ENCODE data around the gene STAU1. TPM values are rescaled to one million over a fixed set of nuclear protein-coding genes. Genes with fewer than 3 reads are reported as not detected.
"Not testable (repeated sequence)": the region's sequence is repeated elsewhere in the genome, so short reads cannot be mapped to it uniquely, and the experiment has no call there.

STAU1 gene
- total RNA-seq, 2 experiments from 2014 or later = 50.6 to 54.4 TPM

- DNase-seq = no peak
- Mint-ChIP-seq H3K4me3 (no peak overlapping the region), H3K4me1 (ENCODE audit: low read depth) (peaks cover 7% of the 10 kb centered on the region), H3K27ac (no peak overlapping the region), H3K9me3 (no peaks in the 10 kb centered on the region), H3K36me3 (ENCODE audit: low read depth) (peaks cover 9% of the 10 kb centered on the region), H3K27me3 (ENCODE audit: low read depth) (no peaks in the 10 kb centered on the region)
- intact Hi-C loops (cut with micrococcal nuclease) = no loop called here
- CTCF ChIA-PET = interaction anchor here (0.7 to 4.3 kb wide), 5 partner anchors 27 to 161 kb away, joined by 3 to 37 read pairs (median 4); partner anchors contain the start of gene DDX27
Observed at GRCh38 chr20:49136817-49137571, 51.1 kb downstream of the STAU1 start.

GRCh38 chr20:49134797-49135196 lies 53.3 kb downstream of the STAU1 start:
- H3K27me3 Mint-ChIP-seq (ENCODE audit: low read depth); H3K4me1 Mint-ChIP-seq (ENCODE audit: low read depth); H3K4me3 Mint-ChIP-seq; H3K9me3 Mint-ChIP-seq; DNase-seq: not testable (repeated sequence)
- intact Hi-C loops (cut with micrococcal nuclease) = loop anchor here (5.0 kb wide), 1 partner anchor 188 kb away; no protein-coding TSS in a partner anchor
- peaks cover 17% of the 10 kb centered on the region for H3K36me3 Mint-ChIP-seq (ENCODE audit: low read depth)
- CTCF ChIA-PET = interaction anchor here (0.6 to 7.4 kb wide), 6 partner anchors 15 to 109 kb away, joined by 3 to 114 read pairs (median 10); partner anchors contain the start of genes DDX27 and STAU1
- H3K27ac Mint-ChIP-seq = peak overlapping the region; percentile 38

- no peak overlapping the region for H3K4me3 Mint-ChIP-seq
- CTCF ChIA-PET = interaction anchor here (0.6 to 7.4 kb wide), 19 partner anchors 9 to 111 kb away, joined by 3 to 114 read pairs (median 4); partner anchors contain the start of genes DDX27 and STAU1
- no peaks in the 10 kb centered on the region for H3K27me3 Mint-ChIP-seq (ENCODE audit: low read depth)
- H3K4me1 Mint-ChIP-seq (ENCODE audit: low read depth) = peaks cover 3% of the 10 kb centered on the region
- intact Hi-C loops (cut with micrococcal nuclease) = loop anchor here (1.0 to 5.0 kb wide), 4 partner anchors 53 to 189 kb away; no protein-coding TSS in a partner anchor
- DNase-seq = no peak
- no peaks in the 10 kb centered on the region for H3K9me3 Mint-ChIP-seq
- peak overlapping the region; percentile 67 for H3K27ac Mint-ChIP-seq
- peaks cover 17% of the 10 kb centered on the region for H3K36me3 Mint-ChIP-seq (ENCODE audit: low read depth)
Observed at GRCh38 chr20:49133571-49133970, 54.6 kb downstream of the STAU1 start.

- CTCF ChIA-PET = interaction anchor here (0.6 to 7.4 kb wide), 36 partner anchors 8 to 117 kb away, joined by 3 to 114 read pairs (median 4); partner anchors contain the start of genes DDX27 and STAU1
- no peak overlapping the region for H3K27ac Mint-ChIP-seq
- H3K27me3 Mint-ChIP-seq (ENCODE audit: low read depth) = no peaks in the 10 kb centered on the region
- no peaks in the 10 kb centered on the region for H3K9me3 Mint-ChIP-seq
- intact Hi-C loops (cut with micrococcal nuclease) = loop anchor here (1.0 to 5.0 kb wide), 4 partner anchors 53 to 189 kb away; no protein-coding TSS in a partner anchor
- peaks cover 3% of the 10 kb centered on the region for H3K4me1 Mint-ChIP-seq (ENCODE audit: low read depth)
- no peak overlapping the region for H3K4me3 Mint-ChIP-seq
- H3K36me3 Mint-ChIP-seq (ENCODE audit: low read depth) = peaks cover 17% of the 10 kb centered on the region
- peak; percentile 11 for DNase-seq
Observed at GRCh38 chr20:49132995-49133478, 55.1 kb downstream of the STAU1 start.

GRCh38 chr20:49123982-49124381 lies 64.2 kb downstream of the STAU1 start:
- H3K27me3 Mint-ChIP-seq (ENCODE audit: low read depth) = no peaks in the 10 kb centered on the region
- no peak for DNase-seq
- intact Hi-C loops (cut with micrococcal nuclease) = no loop called here
- no peaks in the 10 kb centered on the region for H3K4me1 Mint-ChIP-seq (ENCODE audit: low read depth)
- CTCF ChIA-PET = no interaction called here
- no peaks in the 10 kb centered on the region for H3K9me3 Mint-ChIP-seq
- H3K4me3 Mint-ChIP-seq = no peak overlapping the region
- peaks cover 34% of the 10 kb centered on the region for H3K36me3 Mint-ChIP-seq (ENCODE audit: low read depth)
- H3K27ac Mint-ChIP-seq = no peak overlapping the region

GRCh38 chr20:49122920-49123319 lies 65.2 kb downstream of the STAU1 start:
- no peaks in the 10 kb centered on the region for H3K27me3 Mint-ChIP-seq (ENCODE audit: low read depth)
- CTCF ChIA-PET = no interaction called here
- no peaks in the 10 kb centered on the region for H3K4me1 Mint-ChIP-seq (ENCODE audit: low read depth)
- H3K9me3 Mint-ChIP-seq = no peaks in the 10 kb centered on the region
- H3K27ac Mint-ChIP-seq = no peak overlapping the region
- intact Hi-C loops (cut with micrococcal nuclease) = no loop called here
- no peak for DNase-seq
- H3K36me3 Mint-ChIP-seq (ENCODE audit: low read depth) = peaks cover 44% of the 10 kb centered on the region
- H3K4me3 Mint-ChIP-seq = no peak overlapping the region

- H3K9me3 Mint-ChIP-seq = no peaks in the 10 kb centered on the region
- CTCF ChIA-PET = interaction anchor here (0.7 to 1.2 kb wide), 3 partner anchors 14 to 97 kb away, joined by 3 to 5 read pairs (median 4); no protein-coding TSS in a partner anchor
- H3K4me3 Mint-ChIP-seq = no peak overlapping the region
- peaks cover 52% of the 10 kb centered on the region for H3K36me3 Mint-ChIP-seq (ENCODE audit: low read depth)
- intact Hi-C loops (cut with micrococcal nuclease) = no loop called here
- H3K27ac Mint-ChIP-seq = no peak overlapping the region
- no peaks in the 10 kb centered on the region for H3K27me3 Mint-ChIP-seq (ENCODE audit: low read depth)
- no peaks in the 10 kb centered on the region for H3K4me1 Mint-ChIP-seq (ENCODE audit: low read depth)
- no peak for DNase-seq
Observed at GRCh38 chr20:49119988-49120387, 68.1 kb downstream of the STAU1 start.

- CTCF ChIA-PET = no interaction called here
- Mint-ChIP-seq H3K36me3 (ENCODE audit: low read depth) (peaks cover 52% of the 10 kb centered on the region), H3K27ac (peak overlapping the region; percentile 65)
Observed at GRCh38 chr20:49118307-49118706, 69.8 kb downstream of the STAU1 start.

GRCh38 chr20:49115564-49115963 lies 72.6 kb downstream of the STAU1 start:
- H3K27ac Mint-ChIP-seq = no peak overlapping the region
- H3K27me3 Mint-ChIP-seq (ENCODE audit: low read depth) = no peaks in the 10 kb centered on the region
- H3K9me3 Mint-ChIP-seq = no peaks in the 10 kb centered on the region
- intact Hi-C loops (cut with micrococcal nuclease) = no loop called here
- no peak for DNase-seq
- H3K36me3 Mint-ChIP-seq (ENCODE audit: low read depth) = peaks cover 53% of the 10 kb centered on the region
- H3K4me3 Mint-ChIP-seq = no peak overlapping the region
- no peaks in the 10 kb centered on the region for H3K4me1 Mint-ChIP-seq (ENCODE audit: low read depth)
- CTCF ChIA-PET = no interaction called here

More at GRCh38 chr20:49118307-49118706, 69.8 kb downstream of the STAU1 start:
- no peaks in the 10 kb centered on the region for H3K4me1 Mint-ChIP-seq (ENCODE audit: low read depth)
- intact Hi-C loops (cut with micrococcal nuclease) = no loop called here
- no peaks in the 10 kb centered on the region for H3K27me3 Mint-ChIP-seq (ENCODE audit: low read depth)
- H3K4me3 Mint-ChIP-seq = no peak overlapping the region
- no peak for DNase-seq
- H3K9me3 Mint-ChIP-seq = no peaks in the 10 kb centered on the region

- no peaks in the 10 kb centered on the region for H3K27me3 Mint-ChIP-seq (ENCODE audit: low read depth)
- no peak overlapping the region for H3K27ac Mint-ChIP-seq
- CTCF ChIA-PET = interaction anchor here (0.6 to 1.1 kb wide), 2 partner anchors 30 to 107 kb away, joined by 3 to 5 read pairs; no protein-coding TSS in a partner anchor
- H3K36me3 Mint-ChIP-seq (ENCODE audit: low read depth) = peaks cover 44% of the 10 kb centered on the region
- DNase-seq = no peak
- no peaks in the 10 kb centered on the region for H3K4me1 Mint-ChIP-seq (ENCODE audit: low read depth)
- intact Hi-C loops (cut with micrococcal nuclease) = no loop called here
- H3K9me3 Mint-ChIP-seq = no peaks in the 10 kb centered on the region
- no peak overlapping the region for H3K4me3 Mint-ChIP-seq
Observed at GRCh38 chr20:49112596-49113274, 75.4 kb downstream of the STAU1 start.

GRCh38 chr20:49110767-49111694 lies 77.1 kb downstream of the STAU1 start:
- H3K27me3 Mint-ChIP-seq (ENCODE audit: low read depth) = no peaks in the 10 kb centered on the region
- no peaks in the 10 kb centered on the region for H3K9me3 Mint-ChIP-seq
- peaks cover 33% of the 10 kb centered on the region for H3K36me3 Mint-ChIP-seq (ENCODE audit: low read depth)
- H3K4me3 Mint-ChIP-seq = no peak overlapping the region
- CTCF ChIA-PET = interaction anchor here (0.5 kb wide), 1 partner anchor 105 kb away, joined by 4 read pairs; no protein-coding TSS in a partner anchor
- intact Hi-C loops (cut with micrococcal nuclease) = no loop called here
- DNase-seq = no peak
- H3K4me1 Mint-ChIP-seq (ENCODE audit: low read depth) = no peaks in the 10 kb centered on the region
- no peak overlapping the region for H3K27ac Mint-ChIP-seq

All from activated naive CD4-positive, alpha-beta T cell treated with anti-CD3 and anti-CD28 coated beads for 36 hours (primary cell).